Central memory CD8-positive, alpha-beta T cell (primary cell): ENCODE results near the gene GPC3.
"Not testable (repeated sequence)": the region's sequence is repeated elsewhere in the genome, so short reads cannot be mapped to it uniquely, and the experiment has no call there.

Experiments used
- ATAC-seq: fragments of 150-1000 bp; cut with Tn5 transposase; replicated peaks from 2 replicates; pipeline ENCODE4 v1.10.0; 2022; ENCODE audit warnings: mild to moderate bottlenecking, moderate FRiP score, moderate number of reproducible peaks; ENCODE audit not compliant: poor library complexity, severe bottlenecking; ENCODE audit errors: extremely low read depth
- DNase-seq, 2 donors: peaks; one replicate each; pipeline ENCODE4 v3.0.0; 2021; ENCODE audit warnings: low spot score in 2 of 2
- H3K27ac Mint-ChIP-seq: one replicate; pipeline ENCODE4 v1.8.0; 2022; ENCODE audit warnings: low read depth, mild to moderate bottlenecking, moderate library complexity, mixed read lengths
- H3K27me3 Mint-ChIP-seq: one replicate; pipeline ENCODE4 v1.8.0; 2022; ENCODE audit warnings: mixed read lengths
- H3K36me3 Mint-ChIP-seq: one replicate; pipeline ENCODE4 v1.8.0; 2022; ENCODE audit warnings: mild to moderate bottlenecking, moderate library complexity, mixed read lengths; ENCODE audit not compliant: insufficient read depth
- H3K4me1 Mint-ChIP-seq: one replicate; pipeline ENCODE4 v1.8.0; 2022; ENCODE audit warnings: mixed read lengths
- H3K4me3 Mint-ChIP-seq: one replicate; pipeline ENCODE4 v1.8.0; 2022; ENCODE audit warnings: mild to moderate bottlenecking, moderate library complexity, mixed read lengths
- H3K9me3 Mint-ChIP-seq: one replicate; pipeline ENCODE4 v1.8.0; 2022; ENCODE audit warnings: mixed read lengths

The GPC3 gene

DNA sequence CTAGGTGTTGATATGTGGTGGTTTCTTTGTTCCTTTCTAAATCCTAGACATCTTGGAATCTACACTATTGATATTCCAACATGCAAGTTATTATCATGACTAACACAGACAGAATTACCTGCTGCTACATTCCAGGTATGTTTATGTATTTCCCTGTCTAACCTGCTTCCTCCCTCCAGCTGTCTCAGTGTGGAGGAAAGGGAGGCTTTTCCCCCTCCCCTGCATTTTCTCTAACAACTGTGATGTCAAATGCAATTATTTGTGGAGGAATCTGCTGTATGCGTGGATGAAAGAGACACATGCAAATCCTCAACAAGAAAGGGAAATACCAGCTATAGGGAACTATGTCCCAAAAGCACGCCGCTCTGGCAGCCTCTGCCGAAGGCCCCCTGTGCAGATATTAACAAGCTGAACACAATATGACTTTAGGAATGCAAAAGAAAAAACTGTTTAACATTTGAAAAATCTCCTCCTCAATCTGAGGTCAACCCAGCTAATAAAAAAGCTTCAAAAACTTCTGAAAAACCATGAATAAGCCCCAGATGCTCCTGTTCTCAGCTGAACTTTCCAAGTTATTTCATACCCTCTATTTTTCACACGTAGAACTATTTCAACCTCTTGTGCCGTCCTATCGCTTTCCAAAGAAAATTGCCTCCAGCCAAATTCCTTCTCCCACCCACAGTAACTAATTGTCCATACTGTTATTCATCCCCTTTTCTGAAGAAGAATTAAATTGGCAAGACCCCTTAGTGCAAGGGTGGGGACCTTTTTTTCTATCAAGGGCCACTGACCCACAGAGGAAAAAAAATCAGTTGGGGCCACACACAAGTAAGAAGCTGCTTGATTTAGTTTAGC, 345.0 kb downstream of the GPC3 start:
- DNase-seq (no peak), ATAC-seq (no peak)
- Mint-ChIP-seq H3K4me3 (no peak overlapping the region), H3K9me3 (no peaks in the 10 kb centered on the region), H3K4me1 (no peaks in the 10 kb centered on the region), H3K27ac (no peak overlapping the region), H3K27me3 (peaks cover 10% of the 10 kb centered on the region), H3K36me3 (no peaks in the 10 kb centered on the region)

DNA sequence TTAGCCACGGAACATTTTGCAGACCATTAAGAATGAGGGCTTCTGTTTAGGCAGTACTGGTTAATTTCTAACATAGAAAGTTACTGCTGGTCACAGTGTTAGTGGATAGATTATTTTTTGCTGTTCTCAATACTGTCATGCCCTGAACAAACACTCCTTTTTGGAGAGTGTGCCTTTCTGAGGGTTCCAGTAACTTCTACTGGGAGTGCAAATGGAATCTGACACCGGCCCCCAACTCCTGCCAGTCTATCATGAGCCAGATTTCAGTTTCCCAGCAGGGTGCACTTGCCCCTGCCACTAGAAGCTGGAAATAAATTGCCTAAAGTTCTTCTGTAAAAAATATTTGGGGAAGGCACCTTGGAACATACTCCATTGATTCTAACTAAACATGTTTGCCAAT, 345.7 kb downstream of the GPC3 start:
- Mint-ChIP-seq H3K36me3 (no peaks in the 10 kb centered on the region), H3K27me3 (peaks cover 10% of the 10 kb centered on the region), H3K9me3 (no peaks in the 10 kb centered on the region), H3K4me3 (no peak overlapping the region), H3K4me1 (no peaks in the 10 kb centered on the region), H3K27ac (no peak overlapping the region)
- ATAC-seq, result no peak
- DNase-seq, result no peak

DNA sequence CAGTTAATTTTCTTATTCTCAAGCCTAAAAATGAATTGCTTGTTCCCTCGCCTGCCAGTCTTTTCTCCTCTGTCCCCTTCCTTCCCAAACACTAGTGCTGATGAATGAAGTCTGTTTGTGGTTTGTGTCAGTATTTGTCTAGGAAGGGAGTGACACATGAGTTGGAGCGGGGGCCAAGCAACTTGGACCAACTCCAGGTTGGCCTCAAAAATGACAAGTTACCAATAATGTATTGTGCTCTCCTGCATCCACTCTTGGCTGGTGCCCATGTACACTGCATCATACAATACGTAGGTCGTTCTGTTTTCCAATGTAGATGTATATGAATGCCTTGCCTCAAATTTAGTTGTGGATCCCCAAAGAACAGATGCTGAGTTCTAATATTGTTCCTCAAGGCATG, 347.1 kb downstream of the GPC3 start:
- Mint-ChIP-seq H3K27ac (no peak overlapping the region), H3K36me3 (no peaks in the 10 kb centered on the region), H3K4me3 (no peak overlapping the region), H3K9me3 (no peaks in the 10 kb centered on the region), H3K4me1 (no peaks in the 10 kb centered on the region), H3K27me3 (peaks cover 10% of the 10 kb centered on the region)
- ATAC-seq (no peak), DNase-seq (no peak)

DNA sequence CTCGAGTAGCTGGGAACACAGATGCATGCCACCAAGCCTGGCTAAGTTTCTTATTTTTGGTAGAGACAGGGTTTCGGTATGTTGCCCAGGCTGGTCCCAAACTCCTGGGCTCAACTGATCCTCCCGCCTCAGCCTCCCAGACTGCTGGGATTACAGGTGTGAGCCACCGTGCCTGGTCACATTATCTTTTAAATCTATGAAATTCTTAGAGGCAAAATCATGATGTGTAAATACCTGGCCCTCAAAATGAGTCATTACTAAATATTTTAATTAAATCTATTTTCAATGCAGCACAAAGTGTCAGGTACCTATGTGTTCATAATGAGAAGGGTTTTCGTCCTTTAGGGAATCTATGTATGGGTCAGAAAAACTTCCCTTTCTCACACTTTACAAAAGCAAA, 347.6 kb downstream of the GPC3 start:
- Mint-ChIP-seq H3K4me3 (no peak overlapping the region), H3K27me3 (peaks cover 10% of the 10 kb centered on the region), H3K9me3 (no peaks in the 10 kb centered on the region), H3K36me3 (no peaks in the 10 kb centered on the region), H3K27ac (no peak overlapping the region), H3K4me1 (no peaks in the 10 kb centered on the region)
- no peak for ATAC-seq
- DNase-seq, result no peak

DNA sequence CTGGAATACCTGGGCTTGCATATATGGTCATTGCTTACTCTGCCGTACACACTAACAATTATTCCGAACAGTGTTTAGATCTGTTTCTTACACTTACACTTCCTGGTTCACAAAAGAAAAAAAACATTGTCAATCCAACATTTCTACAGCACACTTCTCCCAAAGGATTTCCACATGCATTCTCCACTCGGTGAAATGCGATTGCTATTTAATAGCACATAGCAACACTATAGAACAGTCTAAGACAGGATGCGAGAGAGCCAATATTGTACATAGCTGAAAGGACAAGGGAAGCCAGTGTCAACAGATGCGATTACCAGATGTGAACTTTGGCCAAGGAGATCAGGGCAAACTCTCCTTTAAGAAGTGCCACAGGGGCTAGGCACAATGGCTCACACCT, 349.4 kb downstream of the GPC3 start:
- no peak for DNase-seq
- no peaks in the 10 kb centered on the region for H3K36me3 Mint-ChIP-seq

DNA sequence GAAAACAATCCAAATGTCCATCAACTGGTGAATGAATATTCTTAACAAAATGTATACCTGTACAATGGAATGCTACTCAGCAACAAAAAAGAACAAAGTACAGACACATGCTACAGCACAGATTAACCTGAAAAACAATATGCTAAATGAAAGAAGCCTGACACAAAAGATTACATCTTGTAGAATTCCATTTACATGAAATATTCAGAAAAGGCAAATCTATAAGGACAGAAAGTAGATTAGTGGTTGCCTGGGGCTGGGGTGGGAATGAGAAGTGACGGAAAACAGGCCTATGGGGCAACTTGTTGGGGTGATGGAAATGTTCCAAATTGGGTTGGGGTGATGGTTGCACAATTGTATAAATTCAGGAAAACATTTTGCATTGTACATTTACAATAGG, 351.0 kb downstream of the GPC3 start:
- Mint-ChIP-seq H3K9me3 (no peaks in the 10 kb centered on the region), H3K27ac (no peak overlapping the region), H3K4me1 (no peaks in the 10 kb centered on the region), H3K27me3 (peaks cover 9% of the 10 kb centered on the region), H3K4me3 (no peak overlapping the region), H3K36me3 (no peaks in the 10 kb centered on the region)
- DNase-seq, result no peak
- no peak for ATAC-seq

More for the DNA sequence above, 349.4 kb downstream of the GPC3 start:
- no peaks in the 10 kb centered on the region for H3K9me3 Mint-ChIP-seq
- no peak for ATAC-seq
- H3K27me3 Mint-ChIP-seq, result peaks cover 10% of the 10 kb centered on the region
- H3K27ac Mint-ChIP-seq, result no peak overlapping the region
- no peak overlapping the region for H3K4me3 Mint-ChIP-seq
- H3K4me1 Mint-ChIP-seq, result no peaks in the 10 kb centered on the region

DNA sequence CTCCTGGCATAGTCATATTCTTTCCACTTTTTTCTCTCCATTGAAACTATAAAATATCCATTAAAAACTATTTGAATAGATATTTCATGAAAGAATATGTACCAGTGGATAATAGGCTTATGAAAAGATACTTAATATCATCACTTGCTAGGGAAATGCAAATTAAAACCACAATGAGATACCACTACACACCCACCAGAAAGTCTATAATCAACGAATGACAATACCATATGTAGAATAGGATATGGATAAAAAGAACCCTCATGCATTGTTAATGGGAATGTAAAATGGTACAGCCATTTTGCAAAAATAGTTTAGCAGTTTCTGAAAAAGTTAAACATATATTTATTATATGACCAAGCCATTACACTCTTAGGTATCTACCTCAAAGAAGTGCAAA, 351.4 kb downstream of the GPC3 start:
- Mint-ChIP-seq H3K4me3 (no peak overlapping the region), H3K9me3 (no peaks in the 10 kb centered on the region), H3K27ac (no peak overlapping the region), H3K36me3 (no peaks in the 10 kb centered on the region), H3K4me1 (no peaks in the 10 kb centered on the region), H3K27me3 (peaks cover 5% of the 10 kb centered on the region)
- DNase-seq (no peak), ATAC-seq (no peak)

DNA sequence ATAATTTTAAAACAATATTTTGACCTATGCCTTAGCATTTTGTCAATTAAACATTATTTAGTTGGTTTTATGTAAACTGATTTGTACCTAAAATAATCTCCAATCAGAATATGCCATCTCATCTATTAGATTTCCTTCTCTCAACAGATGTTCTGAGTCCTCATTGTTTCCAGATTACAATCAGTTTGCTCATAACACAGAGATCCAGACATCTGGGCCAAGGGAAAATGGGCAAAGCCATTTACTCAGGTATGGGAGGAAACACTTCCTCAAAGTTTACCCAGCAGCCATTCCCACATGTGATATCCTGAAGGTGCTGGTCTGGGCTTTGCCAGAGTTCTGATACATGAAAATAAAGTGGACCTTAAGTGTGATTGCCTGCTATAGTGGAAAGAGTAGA, 352.2 kb downstream of the GPC3 start:
- Mint-ChIP-seq H3K27me3 (no peaks in the 10 kb centered on the region), H3K4me1 (no peaks in the 10 kb centered on the region), H3K36me3 (no peaks in the 10 kb centered on the region), H3K4me3 (no peak overlapping the region), H3K9me3 (no peaks in the 10 kb centered on the region), H3K27ac (no peak overlapping the region)
- ATAC-seq (no peak), DNase-seq (no peak)

DNA sequence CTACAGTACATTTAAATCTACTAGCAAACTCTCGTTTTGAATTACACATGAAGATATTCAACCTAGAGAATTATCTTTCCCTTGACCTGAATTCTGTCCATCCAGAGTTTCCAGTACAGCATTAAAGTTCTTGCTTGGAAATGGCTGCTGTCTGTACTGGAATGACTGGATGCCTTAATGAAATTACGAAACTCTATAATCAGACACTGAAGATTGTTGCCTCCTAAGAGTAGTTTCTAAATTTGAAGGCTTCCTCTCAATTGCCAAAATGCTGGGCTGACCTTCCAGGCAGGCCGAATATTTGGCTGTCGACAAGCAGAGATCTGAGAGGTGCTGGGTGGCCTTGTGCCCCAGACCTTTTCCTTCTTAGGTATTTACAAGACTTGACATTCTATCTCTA, 355.0 kb downstream of the GPC3 start:
- Mint-ChIP-seq H3K27me3 (no peaks in the 10 kb centered on the region), H3K9me3 (no peaks in the 10 kb centered on the region), H3K4me1 (no peaks in the 10 kb centered on the region), H3K27ac (no peak overlapping the region), H3K4me3 (no peak overlapping the region), H3K36me3 (no peaks in the 10 kb centered on the region)
- DNase-seq, result no peak
- no peak for ATAC-seq

DNA sequence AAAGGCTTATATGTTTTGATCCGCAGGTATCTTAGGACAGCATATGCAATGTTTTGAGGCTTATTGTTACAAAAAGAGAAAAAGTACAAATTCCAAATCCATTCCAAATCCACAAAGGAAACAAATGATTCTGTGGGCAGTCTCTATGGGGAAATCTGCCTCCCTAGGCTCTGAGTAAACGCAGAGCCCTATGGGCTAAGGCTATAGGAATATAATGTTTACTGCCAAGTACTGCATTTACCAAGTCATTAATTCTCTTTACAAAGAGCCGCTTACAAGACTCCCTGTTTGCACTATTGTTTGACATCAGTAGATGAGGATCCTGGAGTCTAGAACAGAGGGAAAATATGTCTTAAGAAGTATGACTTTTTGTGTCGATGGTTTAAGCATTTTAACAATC, 357.7 kb downstream of the GPC3 start:
- no peak for ATAC-seq
- Mint-ChIP-seq H3K36me3 (no peaks in the 10 kb centered on the region), H3K9me3 (no peaks in the 10 kb centered on the region), H3K4me3 (no peak overlapping the region), H3K27ac (no peak overlapping the region), H3K27me3 (no peaks in the 10 kb centered on the region), H3K4me1 (no peaks in the 10 kb centered on the region)
- DNase-seq, result no peak

DNA sequence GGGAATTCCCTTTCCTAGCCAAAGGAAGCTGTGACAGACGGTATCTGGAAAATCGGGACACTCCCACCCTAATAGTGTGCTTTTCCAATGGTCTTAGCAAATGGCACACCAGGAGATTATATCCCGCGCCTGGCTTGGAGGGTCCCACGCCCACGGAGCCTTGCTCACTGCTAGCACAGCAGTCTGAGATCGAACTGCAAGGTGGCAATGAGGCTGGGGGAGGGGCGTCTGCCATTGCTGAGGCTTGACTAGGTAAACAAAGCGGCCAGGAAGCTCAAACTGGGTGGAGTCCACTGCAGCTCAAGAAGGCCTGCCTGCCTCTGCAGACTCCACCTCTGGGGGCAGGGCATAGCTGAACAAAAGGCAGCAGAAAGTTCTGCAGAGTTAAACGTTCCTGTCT, 364.0 kb downstream of the GPC3 start:
- not testable (repeated sequence) for H3K27me3 Mint-ChIP-seq, H3K4me3 Mint-ChIP-seq, DNase-seq, H3K4me1 Mint-ChIP-seq, H3K36me3 Mint-ChIP-seq, ATAC-seq, H3K27ac Mint-ChIP-seq, H3K9me3 Mint-ChIP-seq

DNA sequence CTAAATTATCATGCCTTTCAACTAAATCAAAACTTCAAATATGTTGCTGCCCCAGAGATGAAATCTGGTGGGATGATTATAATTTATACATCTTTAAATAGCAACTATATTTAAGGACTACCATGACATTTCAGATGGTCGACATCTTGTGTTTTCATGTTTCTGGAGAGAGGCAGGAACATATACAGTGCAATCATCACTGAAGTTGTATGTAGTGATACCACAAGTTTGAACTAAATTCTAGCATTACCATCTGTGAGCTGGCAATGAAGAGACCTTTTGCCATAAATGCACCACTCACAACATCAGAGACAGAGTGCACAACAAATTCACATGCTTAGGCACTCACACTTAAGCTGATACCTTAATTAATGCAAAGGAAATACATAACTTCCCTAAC, 373.7 kb downstream of the GPC3 start:
- Mint-ChIP-seq H3K4me3 (no peak overlapping the region), H3K36me3 (no peaks in the 10 kb centered on the region), H3K27ac (no peak overlapping the region), H3K9me3 (peaks cover 8% of the 10 kb centered on the region), H3K4me1 (no peaks in the 10 kb centered on the region), H3K27me3 (no peaks in the 10 kb centered on the region)
- DNase-seq, result no peak
- no peak for ATAC-seq

DNA sequence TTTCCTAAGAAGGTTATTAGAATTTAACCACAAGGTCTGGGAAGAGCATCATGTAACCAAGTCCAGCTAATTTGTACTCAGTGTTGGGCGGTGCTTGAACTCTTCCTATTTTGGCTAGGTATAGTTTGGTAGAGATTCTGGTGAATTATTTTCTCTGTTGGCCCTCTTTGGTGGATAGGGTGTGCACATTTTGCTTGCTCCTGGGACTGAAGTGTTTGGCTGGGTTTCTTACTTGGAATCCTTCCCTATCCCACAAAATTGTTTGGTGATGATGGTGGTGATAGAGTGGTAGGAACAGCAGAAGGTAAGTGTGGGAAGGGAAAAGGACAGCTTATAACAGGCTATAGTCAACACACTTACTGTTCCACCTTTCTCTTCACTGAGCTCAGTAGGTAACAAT, 375.3 kb downstream of the GPC3 start:
- Mint-ChIP-seq H3K27me3 (no peaks in the 10 kb centered on the region), H3K27ac (no peak overlapping the region), H3K9me3 (peaks cover 8% of the 10 kb centered on the region), H3K36me3 (no peaks in the 10 kb centered on the region), H3K4me1 (no peaks in the 10 kb centered on the region), H3K4me3 (no peak overlapping the region)
- ATAC-seq (no peak), DNase-seq (no peak)
